ENCODE data around the gene FUT2.

The FUT2 gene

GRCh38 chr19:48726556-48726955, 30.8 kb downstream of the FUT2 start:
- no peak for DNase-seq (ENCODE audit: low read depth)

GRCh38 chr19:48728911-48729664, 33.3 kb downstream of the FUT2 start:
- no peak for DNase-seq (ENCODE audit: low read depth)

GRCh38 chr19:48731452-48731851, 35.7 kb downstream of the FUT2 start:
- no peak for DNase-seq (ENCODE audit: low read depth)

GRCh38 chr19:48734625-48735024, 38.9 kb downstream of the FUT2 start:
- no peak for DNase-seq (ENCODE audit: low read depth)

GRCh38 chr19:48735031-48735615, 39.4 kb downstream of the FUT2 start:
- no peak for DNase-seq (ENCODE audit: low read depth)

GRCh38 chr19:48737360-48737998, 41.7 kb downstream of the FUT2 start:
- DNase-seq (ENCODE audit: low read depth), result no peak

GRCh38 chr19:48738557-48739403, 43.0 kb downstream of the FUT2 start:
- DNase-seq (ENCODE audit: low read depth), result peak; percentile 84

GRCh38 chr19:48739404-48740163, 43.8 kb downstream of the FUT2 start:
- DNase-seq (ENCODE audit: low read depth), result no peak

- DNase-seq (ENCODE audit: low read depth), result no peak
Measured at GRCh38 chr19:48740164-48740972, 44.6 kb downstream of the FUT2 start, which contains the start of gene RASIP1. Gene RASIP1 (minus strand): TSS chr19:48740610. CDS start chr19:48740282, 328 bp downstream.

GRCh38 chr19:48741129-48741999, 45.6 kb downstream of the FUT2 start:
- no peak for DNase-seq (ENCODE audit: low read depth)

- DNase-seq (ENCODE audit: low read depth), result no peak
Measured at GRCh38 chr19:48742096-48742495, 46.3 kb downstream of the FUT2 start.

GRCh38 chr19:48745208-48745995, 49.6 kb downstream of the FUT2 start:
- no peak for DNase-seq (ENCODE audit: low read depth)

- no peak for DNase-seq (ENCODE audit: low read depth)
Measured at GRCh38 chr19:48746110-48746509, 50.3 kb downstream of the FUT2 start.

GRCh38 chr19:48746738-48747575, 51.2 kb downstream of the FUT2 start, which contains the start of gene IZUMO1:
Gene IZUMO1 (minus strand): TSS chr19:48746909. CDS start chr19:48745859, 1,050 bp downstream.
- DNase-seq (ENCODE audit: low read depth), result no peak

- DNase-seq (ENCODE audit: low read depth), result no peak
Measured at GRCh38 chr19:48749571-48750198, 53.9 kb downstream of the FUT2 start.

GRCh38 chr19:48750351-48750750, 54.6 kb downstream of the FUT2 start:
- no peak for DNase-seq (ENCODE audit: low read depth)

GRCh38 chr19:48750771-48751504, 55.2 kb downstream of the FUT2 start:
- DNase-seq (ENCODE audit: low read depth), result no peak
